Cortex of kidney (tissue), 1 donor: ENCODE measurements around the gene JSRP1.

ENCODE experiments used
- DNase-seq: peaks from one replicate; lab custom pipeline; 2025; lab: John Stamatoyannopoulos, UW

The JSRP1 gene

DNA sequence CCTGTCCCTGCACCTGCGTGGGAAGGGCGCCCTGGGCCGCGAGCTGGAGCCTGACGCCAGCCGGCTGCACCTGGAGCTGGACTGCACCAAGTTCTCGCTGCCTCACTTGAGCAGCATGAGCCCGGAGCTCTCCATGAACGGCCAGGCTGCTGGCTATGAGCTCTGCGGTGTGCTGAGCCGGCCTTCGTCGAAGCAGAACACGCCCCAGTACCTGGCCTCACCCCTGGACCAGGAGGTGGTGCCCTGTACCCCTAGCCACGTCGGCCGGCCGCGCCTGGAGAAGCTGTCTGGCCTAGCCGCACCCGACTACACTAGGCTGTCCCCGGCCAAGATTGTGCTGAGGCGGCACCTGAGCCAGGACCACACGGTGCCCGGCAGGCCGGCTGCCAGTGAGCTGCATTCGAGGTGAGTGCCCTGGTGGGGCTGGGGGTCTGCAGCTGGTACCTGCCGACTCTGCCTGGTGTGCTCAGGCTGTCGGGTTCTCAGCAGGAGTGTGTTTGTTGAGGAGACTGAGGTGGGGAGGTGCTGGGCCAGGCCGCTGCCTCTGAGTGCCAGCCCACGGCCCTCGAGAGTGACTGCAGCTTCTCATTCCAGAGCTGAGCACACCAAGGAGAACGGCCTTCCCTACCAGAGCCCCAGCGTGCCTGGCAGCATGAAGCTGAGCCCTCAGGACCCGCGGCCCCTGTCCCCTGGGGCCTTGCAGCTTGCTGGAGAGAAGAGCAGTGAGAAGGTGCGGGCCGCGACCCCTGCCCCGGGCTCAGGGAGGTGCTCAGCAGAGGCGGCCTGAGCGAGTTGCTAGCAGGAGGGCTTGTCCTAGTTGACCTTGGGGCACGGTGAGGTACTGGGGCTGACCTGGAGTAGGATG, 39.6 kb downstream of the JSRP1 start:
- no peak for DNase-seq

DNA sequence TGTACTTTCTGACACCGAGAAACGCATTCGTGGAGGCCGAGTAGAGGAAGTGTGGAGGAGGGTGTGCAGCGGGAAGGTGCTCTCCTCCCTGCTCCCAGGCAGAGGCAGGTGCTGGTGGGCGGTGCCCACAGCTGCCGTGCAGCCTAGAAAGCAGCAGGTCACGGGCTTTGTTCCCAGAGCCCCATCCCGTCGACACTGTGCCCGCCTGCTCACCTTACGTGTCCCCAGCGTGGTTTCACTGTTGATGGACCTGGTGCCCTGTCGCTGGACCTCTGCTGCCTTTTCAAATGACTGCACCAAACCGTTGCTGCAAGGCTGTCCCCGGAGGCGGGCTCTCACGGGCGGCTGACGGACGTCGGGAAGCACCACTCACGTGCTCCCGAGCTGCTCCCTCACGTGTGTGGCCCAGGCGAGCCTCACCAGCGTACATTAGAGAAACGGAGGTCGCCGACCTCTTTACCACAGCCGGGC, 40.9 kb downstream of the JSRP1 start:
- no peak for DNase-seq

DNA sequence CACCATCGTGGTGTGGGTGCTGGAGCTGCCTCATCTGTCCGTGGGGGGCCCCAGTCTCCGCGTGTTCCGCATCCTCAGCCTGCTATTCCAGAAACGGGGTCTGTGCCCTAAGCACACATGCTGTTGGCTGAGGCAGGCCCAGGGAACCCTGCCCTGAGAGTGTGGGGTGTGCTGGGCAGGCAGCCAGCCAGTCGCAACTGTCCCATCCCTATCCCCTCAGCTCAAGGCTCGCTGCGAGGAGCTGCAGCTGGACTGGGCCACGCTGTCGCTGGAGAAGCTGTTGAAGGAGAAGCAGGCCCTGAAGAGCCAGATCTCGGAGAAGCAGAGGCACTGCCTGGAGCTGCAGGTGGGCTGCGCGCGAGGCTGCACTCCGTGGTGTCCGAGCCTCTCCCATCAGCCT, 42.0 kb downstream of the JSRP1 start:
- no peak for DNase-seq

DNA sequence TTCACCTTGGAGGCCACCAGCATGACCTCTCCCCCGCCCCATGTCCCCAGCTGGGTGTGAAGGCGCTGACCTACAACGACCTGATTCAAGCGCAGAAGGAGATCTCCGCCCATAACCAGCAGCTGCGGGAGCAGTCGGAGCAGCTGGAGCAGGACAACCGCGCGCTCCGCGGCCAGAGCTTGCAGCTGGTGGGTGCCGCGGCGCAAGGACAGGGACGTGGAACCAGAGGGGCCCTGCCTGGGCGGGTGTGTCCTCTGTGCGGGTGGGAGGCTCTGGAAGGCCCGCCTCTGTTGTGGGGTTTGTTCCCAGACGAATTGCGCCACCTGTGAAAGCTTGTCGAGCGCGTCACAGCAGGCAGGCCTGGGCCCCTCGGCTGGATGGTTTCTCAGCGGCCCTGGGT, 42.4 kb downstream of the JSRP1 start:
- DNase-seq: no peak

DNA sequence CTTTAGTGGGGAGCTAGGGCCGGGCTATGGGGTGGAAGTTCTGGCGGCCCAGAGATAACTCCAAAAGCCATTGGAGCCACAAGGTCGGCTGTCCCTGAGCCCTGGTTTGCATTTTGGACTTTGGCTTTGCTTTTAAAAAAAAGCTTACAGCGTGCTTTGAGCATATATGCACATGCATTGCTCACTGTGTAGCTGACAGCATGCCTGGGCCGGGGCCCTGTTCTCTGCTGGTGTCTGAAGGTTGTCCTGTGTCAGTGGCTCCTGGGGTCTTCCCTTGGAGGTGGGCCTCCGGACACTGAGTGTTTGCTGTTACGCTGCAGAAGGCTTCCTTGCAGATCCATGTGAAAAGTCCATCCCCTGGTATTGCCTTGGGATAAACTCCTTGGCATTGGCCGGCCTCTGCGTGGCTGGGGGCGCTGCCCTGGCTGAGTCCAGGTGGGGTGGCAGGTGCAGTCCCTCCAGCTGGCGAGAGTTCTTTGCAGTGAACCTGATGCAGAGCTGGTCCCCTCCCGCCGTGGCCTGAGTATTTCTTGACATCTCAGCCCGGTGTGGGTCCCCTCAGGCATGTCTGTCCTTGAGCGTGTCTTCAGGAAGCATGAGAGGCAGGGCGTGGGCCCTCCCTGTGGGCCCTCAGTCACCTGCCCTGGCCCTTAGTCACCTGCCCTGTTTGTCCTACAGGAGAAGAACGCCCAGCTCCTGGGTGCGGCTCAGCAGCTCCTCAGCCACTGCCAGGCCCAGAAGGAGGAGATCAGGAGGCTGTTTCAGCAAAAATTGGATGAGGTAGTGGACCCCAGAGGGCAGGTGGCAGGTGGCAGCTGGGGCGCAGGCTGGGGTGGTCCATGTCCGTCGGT, 43.1 kb downstream of the JSRP1 start:
- DNase-seq: no peak

DNA sequence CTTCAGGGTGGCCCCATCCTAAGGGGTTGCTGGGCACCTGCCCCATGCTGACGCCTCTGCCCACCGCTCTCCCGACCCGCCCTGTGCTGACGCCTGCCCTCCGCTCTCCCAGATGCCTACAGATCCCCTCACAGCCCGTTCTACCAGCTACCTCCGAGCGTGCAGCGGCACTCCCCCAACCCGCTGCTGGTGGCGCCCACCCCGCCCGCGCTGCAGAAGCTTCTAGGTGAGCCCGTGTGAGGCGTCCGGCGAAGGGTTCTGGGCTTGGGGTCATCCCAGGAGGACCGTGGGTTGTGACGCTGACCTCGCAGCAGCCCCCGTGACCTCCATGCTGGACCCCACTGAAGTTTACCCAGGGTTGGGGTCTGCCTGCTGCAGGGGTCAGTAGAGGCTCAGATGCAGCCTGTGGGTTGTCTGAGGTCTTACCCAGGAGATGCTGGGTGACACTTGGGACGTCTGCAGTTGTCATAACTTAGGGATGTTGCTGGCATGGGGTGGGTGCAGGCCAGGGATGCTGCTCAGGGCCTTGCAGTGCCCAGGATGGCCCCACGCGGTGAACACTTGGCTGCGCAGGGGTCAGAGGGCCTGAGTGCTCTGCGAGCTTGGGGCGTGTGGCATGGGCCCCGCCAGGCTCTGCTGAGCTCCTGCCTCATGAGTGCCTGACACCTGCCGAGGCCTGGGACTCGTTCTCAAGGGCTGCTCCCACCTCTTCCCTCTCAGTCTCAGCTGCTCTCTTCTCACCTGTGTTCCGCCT, 45.1 kb downstream of the JSRP1 start:
- no peak for DNase-seq

DNA sequence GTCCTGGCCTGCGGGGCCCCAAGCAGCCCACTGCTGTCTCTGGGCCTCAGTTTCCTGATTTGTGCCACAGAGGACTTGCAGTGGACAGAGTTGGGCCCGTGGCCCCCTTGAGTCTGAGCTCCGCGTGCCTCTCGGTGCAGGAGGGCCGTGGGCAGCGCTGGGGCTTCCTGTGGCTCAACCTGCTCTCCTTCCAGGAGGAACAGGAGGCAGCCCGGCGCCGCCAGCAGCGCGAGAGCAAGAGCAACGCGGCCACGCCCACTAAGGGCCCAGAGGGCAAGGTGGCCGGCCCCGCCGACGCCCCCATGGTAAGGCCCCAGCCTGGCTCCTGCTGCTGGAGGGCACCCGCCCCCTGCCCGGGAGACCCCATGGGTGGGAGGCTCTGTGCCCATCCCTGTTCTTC, 46.0 kb downstream of the JSRP1 start:
- DNase-seq: no peak

DNA sequence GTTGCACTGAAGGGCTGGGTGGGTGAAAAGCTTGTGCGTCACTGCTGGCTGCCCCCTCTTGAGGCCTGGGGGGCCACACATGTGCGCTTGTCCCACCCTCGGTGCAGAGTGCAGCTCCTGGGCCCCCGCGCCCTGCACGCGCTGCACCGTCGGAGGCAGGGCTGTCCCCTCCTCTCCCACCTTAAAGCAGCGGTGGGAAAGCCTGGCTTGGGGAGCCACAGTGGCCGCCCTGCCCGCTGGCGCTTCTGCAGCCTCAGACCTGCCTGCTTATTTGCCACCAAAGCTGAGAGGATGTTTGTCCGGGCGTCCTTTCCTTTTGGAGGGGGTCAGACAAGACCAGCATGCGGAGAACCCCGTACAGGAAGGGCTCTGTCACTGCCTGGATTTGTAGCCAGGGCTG, 46.8 kb downstream of the JSRP1 start:
- DNase-seq: no peak

DNA sequence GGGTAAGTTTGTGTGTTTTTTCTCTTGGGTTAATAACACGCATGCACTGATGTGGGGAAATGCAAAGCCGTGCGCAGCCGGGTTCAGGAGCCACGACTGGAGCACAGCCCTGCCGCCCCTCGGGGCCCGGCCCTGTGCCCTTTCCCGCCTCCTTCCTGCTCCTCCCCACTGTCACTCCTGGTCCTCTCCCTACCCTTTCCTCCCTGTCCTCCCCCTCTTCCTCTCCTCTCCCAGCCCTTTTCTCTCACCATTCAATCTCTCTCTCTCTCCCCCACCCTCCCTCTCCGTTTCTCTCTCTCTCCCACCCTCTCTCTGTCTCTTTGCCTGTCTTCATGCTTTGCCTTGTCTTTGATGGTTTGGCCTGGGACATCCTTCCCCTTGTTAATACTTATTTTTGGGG, 47.2 kb downstream of the JSRP1 start:
- no peak for DNase-seq

DNA sequence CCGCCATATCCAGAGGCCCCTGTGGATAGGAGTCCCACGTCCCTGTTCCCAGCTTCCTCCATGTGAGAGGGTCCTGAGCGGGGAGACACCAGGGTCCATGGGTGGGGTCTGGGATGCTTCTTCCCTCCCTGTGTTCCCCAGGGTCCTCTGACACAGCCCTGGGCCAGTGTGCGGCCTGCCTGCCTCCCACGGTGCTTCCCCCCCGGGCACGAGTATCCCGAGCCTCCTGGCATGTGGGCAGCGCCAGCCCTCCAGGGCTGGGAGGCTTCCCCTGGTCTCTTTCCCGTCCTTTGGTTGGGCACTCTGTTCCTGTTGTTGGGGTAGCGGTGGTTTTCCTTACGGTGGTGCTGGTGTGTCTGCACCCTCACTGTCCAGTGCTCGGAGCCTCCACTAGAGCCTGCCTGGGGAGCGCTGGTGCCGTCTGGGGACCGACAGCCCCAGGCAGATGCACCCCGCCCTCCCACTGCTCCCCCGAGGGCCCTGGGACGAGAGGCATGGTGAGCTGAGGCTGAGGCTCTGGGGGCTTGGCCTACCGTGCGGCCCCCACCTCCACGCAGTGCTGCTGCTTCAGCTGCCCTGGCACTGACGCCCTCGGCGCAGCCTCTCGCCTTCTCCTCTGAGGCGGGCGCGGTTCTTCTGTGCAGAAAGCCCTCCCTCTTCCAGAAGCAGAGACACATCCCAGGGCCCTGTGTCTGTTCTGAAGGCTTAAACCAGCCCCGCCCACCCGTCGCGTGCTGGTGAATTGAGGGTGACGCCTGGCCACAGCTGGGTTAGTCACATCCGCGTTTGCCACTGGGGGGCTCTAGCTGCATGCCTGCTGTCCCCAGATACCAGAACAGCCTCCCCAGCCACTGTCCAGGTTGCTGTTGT, 48.0 kb downstream of the JSRP1 start:
- DNase-seq: no peak

DNA sequence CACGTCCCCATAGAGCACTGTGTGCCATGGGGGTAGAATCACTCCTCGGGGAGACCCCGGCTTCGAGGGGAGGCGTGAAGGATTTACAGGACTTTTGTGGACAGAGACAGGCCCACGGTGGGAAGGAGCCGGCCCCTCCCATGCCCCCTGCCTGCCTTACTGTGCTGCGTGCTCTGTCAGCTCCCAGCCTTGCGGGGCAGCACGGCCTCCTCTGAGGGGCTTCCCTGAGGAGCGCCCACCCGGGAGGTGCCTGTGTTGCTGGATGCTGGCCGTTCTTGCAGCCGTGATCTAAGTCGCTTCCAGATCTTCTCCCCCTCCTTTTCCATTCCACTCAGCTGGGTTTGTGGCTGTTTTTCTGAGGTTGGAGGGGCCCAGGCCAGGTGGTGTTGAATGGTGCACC, 49.2 kb downstream of the JSRP1 start:
- no peak for DNase-seq

DNA sequence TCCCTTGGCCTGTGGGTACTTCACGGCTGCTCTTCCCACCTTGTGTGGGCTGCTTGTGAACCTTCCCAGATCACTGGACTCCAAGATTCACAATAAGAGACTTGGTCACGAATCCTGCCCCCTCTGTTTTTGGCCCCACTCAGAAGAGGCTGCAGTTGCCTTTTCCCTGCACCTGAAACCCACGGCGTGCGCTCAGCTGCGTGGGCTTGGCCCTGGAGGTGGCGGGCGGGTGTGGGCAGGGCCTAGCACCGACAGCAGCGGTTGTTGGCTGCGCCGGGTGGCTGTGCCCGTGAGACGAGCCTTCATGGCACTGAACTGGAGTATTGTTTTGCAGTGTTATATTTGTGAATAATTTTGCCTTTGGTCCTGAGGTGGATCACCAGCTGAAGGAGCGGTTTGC, 53.9 kb downstream of the JSRP1 start:
- DNase-seq: no peak
